GM21786 (cell line): ENCODE measurements around the gene AFAP1.

Experiments
- ATAC-seq: cut with Tn5 transposase; IDR thresholded peaks from one replicate; pipeline ENCODE4 v1.9.1; 2021; ENCODE audit not compliant: unreplicated experiment

The AFAP1 gene

DNA sequence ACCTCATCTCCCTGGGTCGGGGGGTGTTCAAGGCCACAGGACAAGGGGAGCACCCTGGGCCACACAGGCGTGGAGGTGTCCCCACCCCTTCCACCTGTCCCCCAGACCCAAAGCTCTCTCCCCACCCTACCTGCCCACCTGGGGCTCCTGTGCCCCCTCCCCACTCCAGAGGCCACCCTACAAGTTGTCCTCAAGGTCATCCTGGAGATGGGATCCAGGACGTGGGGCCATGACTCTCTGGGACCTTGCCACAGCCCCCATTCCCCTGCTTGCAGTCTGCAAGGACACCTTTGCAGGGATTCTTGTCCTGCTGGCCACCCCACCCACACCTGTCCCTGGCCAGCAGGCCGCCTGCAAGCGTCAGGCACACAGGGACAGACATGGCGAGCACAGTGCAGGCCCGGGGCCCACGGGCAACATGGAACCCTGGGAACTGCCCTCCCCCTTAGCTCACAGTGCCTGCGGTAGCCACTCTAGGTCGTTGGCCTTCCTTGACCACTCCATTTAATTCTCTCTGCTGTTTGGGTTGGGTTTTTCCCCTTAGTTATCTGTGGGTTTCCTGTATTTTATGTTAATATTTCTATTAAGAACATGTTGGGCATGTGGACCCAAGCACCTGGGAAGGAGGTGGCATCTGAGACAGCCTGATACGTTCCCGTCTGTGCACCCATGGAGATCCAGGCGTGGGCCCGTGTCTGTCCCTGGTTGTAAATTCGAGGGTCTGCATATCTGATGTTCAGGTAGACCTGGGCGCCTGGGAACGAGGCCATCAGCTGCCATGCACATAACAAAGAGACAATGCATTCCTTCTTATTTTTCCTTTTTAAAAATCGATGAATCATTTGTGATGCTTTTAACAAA lies 197.5 kb downstream of the AFAP1 start:
- no peak for ATAC-seq

DNA sequence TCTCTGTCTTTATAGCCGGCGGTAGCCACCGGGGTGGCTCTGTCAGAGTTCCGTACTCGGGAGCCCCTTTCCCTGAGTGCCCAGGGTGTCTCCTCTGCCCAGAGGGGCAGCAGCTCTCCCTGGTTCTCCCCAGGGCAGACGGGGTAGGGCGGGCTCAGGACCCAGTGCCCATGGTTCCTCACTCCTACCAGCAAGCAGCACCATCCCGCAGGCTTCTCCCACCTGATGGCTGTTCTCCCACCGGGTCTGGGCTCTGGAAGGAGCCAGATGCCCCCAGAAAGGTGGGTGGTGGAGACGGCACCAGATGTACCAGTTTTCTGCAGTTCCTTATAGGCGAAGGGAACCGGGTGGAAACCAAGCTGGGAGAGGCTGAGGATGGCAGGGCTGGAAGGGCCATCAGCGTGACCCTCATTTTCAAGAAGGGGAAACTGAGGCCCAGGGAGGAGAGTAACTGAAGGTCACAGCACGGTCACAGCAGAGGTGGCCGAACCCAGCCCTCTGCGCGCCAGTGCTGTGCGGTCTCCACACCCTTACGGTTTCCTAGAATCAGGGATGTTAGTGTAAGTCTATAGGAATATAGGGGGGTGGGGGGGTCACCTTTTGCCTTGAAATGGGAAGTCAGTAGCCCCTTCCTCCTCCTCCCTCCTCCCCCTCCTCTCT lies 198.7 kb downstream of the AFAP1 start:
- no peak for ATAC-seq

DNA sequence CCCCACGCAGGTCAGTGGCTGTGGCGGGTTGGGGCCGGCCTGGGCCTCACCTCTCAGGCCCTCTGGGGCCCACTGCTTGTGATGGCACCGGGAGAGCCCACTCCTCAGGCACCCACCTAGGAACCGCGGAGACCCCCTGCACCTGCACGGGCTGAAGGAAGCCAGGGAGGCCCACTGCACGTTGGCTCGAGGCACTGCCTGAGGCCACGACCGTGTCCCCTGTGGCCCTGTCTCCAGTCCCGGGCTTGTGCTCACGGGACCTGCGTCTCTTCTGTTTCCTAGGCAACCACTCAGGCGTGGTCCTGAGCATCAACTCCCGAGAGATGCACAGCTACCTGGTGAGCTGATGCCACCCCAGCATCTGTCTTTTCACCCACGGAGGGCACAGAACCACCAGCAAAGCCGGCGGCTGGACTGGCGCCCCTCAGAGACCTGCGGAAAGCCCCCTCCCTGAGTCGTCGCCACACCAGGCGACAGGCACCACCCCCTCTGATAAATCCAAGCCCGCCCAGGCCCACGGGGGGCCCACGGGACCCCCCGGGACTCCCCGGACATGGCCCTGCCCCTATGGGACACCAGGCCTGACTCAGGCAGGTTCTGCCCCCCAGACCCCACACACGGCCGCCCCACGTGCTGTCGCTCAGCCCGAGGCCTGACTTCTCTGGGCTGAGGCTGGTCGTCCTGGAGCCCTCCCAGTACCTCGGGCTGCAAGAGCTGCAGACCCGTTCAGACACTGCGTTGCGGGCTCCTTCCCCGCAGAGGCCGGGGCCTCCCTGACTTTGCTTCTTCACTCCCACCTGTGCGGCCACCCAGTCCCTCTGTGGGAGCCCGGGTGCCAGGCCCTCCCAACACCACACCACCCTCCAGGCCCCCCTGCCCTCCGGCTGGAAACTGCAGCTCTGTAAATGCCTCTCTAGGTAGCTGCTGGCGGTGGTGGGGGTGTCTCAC lies 199.5 kb downstream of the AFAP1 start:
- no peak for ATAC-seq

DNA sequence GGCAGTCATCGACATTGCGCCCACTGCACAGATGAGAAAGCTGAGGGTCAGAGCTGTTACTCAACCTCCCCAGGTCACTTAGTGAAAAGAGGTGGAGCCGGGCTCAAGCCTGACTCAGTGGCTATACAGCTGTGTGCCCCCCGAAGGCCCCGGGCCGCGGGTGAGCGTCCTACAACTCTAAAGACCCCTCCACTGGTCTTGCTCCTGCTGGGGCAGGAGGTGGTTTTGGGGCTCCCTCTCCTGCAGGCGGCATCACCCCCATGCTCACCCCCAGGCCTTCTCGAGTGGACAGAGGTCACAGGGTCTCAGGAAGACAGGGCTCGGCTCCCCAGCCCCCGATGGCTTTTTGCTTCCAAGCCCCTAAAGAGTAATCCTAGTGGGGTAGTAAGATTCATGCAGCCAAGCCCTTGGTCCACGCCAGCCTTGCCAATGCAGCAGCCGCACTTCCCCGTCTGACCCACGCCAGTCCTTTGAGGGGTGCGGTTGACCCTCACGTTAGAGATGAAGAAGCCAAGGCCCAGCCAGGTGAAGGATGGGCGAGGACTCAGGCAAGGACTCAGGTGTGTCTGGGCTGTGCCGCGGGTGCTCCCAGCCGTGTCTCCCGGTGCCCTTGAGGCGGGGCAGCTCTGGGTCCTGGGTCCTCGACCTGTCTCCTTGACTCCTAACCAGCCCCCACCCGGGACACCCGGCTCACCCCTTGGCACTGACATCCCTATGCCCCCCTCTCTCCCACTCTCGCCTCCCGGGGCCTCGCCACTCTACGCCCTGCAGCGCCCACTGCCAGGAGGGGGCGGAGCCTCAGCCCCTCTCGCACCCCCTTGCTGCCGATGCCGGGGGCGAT lies 200.4 kb downstream of the AFAP1 start:
- no peak for ATAC-seq

DNA sequence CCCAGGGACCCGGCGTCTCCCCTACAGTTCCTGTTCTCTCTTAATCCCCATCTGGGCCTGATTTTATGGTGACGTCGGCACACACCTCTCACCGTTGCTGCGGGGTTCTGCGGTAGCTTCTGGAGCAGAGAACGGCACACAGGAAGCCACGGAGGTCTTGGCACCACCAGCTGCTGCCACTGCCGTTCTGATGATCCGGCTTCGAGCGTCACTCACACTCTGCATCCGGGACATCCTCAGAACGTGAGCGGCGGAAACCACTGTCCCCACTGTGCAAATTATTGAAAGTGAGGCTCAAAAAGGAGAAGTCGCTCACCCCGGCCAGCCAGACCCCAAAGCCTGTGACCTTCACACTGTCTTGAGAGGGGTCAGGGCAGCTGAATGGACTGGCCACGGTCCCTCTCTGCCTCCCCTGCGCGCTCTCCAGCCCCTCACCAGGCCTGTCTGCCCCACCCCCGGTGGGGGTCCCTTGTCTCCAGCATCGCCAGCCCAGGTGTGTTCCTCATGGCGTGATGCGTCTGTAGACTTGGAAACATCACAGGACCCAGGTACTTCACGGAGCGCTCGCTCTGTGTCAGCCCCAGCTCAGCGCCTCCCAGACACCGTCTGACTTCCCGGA lies 201.1 kb downstream of the AFAP1 start:
- ATAC-seq: no peak

DNA sequence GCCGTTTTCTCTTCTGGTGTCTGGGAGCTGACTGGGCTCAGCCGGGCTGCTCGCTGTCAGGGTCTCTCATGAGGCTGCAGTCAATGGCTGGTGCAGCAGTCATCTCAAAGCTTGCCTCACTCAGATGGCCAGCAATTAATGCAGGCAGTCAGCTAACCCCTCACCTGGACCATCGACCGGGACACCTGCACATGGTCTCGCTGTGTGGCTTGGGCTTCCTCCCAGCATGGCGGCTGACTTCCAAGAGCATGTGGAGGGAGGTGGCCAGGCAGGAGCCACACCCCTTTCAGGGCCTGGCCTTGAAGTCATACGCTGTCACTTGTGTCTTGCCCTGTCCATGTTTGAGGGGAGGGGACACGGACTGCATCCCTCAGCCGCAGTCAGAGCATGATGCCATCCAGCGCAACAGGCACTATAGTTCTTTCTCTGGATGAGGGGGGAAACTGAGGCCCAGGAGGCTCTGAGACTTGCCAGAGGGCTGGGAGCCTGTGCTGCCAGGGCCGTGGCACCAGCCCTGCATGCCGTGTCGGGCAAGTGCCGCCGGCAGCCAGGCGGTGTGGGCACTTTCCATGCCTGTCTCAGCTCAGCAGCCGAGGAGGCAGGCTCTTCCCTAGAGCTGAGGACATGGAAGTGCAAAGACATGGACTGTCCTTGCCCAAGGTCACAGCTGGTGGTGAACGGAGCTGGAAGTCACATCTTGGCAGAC lies 201.8 kb downstream of the AFAP1 start:
- ATAC-seq: no peak

DNA sequence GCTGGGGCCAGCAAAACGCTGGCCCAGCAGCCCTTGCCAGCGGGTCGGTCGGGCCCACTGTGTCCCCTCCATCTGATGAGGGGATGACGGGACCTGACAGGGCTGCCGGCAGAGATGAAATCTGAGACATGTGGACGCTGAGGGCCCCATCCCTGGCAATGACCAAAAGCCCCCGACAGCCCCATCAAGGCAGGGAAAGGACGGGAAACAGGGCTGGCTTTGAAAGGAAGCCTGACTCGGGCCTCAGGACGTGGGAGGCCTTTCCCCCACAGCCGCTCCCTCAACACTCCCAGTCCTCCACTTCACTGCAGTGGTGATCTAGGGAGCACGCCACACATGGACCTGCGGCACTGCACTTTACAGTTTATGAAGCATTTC lies 202.4 kb downstream of the AFAP1 start:
- no peak for ATAC-seq

DNA sequence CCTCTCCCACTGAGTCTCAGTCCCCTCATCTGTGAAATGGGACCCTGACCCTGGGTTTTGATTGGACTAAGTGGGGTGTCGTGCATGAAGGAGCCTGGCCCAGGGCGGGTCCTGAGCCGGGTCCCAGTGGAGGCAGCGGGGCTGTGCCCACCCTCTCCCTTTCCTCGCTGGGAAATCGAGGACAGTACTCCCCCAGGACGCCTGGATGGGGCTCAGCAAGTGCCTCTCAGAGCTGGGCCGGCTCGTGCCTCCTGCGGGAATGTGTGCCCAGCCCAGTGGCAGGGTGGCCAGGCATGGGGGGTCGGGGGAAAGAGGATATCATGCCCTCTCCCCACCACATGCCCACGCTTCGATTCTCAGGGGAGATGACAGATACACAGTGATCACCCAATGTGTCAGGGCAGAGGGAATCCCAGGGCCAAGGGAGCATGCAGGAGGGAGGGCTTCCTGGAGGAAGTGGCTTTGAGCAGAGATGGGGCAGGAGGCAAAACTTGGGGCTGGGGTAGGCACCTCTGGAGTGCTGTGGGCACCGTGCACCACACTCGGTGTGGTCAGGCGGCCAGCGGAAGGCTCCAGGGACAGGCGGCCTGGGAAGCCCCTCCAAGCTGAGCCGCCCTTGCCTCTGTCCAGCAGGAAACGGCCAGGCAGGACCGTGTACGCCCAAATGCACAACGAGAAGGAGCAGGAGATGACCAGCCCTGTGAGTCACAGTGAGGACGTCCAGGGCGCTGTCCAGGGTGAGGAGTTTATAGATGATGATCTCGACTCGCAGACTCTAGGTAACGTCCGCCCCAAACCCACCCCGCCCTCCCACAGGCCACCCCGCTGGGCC lies 203.0 kb downstream of the AFAP1 start:
- ATAC-seq: no peak

DNA sequence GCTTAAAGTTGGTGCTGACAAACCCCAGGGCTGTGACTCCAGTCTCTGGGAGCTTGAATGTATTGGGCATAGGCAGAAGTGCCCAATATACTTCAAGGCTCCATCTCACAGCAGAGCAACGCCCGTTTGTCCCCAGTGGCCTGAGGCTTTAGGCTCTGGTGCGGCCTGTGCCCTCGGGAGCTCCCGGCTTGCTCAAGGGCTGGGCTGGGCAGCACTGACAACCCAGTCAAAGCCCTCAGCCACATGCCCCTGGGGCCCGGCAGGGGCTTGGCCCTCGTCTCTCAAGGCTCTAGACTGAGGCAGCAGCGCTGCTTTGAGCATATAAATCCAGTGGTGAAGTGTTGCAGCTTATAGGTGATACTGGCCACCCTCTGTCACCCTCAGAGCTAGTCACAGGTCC lies 203.7 kb downstream of the AFAP1 start:
- ATAC-seq: no peak

DNA sequence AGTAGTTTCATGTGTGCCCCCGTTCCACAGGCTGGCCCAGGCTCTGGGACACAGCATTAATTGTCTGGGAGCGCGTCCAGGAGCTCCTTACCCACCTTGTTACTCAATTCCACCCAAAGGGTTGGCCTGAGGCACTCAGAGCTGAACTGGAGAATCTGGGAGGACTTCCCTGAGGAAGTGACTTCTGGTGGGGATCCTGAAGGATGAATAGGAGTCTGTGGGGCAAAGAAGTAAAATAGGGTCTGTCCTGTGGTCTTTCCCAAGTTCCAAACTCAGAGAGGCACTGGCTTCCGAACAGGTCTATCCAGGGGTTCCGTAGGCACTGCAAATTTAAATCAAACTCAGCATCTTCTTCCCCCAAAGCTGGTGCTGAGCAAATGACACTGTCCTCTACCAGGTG lies 204.3 kb downstream of the AFAP1 start:
- ATAC-seq: no peak

DNA sequence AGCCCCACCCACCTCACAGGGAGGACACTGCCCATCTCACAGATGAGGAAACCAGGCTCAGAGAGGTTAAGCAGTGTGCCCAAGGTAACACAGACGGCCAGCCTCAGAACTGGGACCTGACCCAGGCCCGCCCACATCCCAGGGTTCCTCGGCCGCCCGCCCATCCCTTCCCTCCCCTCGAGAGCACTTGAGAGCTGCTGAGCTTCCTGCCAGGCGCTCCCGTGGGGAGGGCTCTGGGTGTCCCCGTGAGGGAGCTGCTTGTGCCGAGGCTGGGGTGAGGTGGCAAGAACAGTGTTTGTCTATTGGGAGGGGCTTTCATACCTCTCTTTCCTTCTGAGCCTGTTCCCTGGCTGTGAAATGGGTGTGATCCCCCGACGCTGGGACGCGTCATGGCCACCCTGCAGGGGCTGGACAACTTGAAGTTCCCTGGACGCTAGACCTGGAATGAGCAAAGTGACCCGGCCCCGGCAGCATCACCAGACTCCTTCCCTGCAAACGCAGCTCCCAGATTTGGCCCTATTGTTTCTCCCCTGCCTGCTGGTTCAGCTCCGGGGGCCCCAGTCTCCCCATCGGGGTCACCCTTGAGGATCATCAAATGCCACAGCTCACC lies 204.9 kb downstream of the AFAP1 start:
- ATAC-seq: no peak

DNA sequence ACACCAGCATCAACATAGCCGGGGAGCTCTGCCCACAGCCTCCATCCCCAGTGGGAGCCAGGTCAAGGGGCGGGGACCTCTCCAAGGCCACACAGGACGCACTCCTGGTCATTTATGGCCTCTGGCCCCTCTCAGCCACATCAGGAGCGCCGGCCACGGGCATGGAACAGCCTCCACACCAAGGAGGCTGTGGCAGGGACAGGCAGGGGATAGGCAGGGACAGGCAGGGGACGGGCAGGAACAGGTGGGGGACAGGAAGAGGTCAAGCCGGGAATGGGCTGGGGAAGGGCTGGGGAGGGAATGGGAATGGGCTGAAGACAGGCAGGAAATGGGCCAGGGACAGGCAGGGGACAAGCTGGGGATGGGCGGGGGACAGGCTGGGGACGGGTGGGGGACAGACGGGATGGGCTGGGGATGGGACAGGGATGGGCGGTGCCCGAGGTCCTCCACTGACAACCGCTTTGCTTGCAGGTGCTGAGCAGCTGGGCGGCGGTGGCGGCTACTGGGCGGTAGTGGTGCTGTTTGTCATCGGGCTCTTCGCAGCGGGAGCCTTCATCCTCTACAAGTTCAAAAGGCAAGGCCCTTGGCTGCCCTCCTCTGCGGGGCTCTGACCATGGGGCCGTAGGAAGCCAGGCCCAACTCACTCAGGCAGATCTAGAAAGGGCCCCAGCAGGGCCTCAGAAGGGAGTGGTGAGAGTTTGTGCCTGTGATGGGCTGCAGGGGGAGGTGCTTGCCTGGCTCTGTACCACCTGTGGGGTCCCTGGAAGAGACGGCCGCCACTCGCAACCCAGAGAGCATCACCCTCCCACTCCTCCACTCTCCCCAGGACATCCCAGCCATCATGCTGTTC lies 205.6 kb downstream of the AFAP1 start:
- ATAC-seq: no peak

DNA sequence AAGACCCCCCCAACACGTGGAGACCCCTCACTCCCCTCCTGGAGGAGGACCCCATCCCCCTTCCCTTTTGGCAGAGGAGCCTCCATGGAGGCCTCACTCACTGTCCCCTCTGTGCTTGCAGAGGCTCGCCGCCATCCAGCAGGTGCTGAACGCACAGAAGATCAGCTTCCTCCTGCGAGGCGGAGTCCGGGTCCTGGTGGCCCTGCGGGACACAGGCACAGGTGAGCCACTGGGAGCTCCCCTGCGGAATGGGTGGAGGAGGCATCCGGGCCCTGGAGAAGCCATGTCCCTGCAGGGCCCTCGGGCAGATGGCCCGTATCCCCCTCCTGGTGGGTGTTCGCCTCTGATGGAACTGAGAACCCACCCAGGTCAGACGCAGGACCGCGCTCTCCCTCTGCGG lies 206.5 kb downstream of the AFAP1 start:
- no peak for ATAC-seq

DNA sequence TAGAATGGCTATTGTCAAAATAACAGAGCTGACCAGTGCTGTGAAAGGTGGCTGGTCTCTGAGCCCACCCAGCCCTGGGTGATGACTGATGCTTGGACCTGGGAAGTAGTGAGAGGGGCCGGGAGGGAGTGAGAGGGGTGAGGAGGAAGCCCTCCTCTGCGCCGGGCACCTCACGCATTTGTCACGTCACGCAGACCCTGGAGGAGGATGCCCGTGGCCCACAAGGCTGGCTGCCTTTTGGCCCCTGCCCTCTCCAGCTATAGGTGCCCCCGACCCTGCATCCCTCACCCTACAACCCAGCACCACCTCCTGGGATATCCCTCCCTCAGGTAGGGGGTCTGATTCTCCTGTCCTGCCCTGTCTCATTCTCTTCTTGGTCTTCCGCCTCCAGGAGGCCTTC lies 207.4 kb downstream of the AFAP1 start:
- ATAC-seq: no peak

DNA sequence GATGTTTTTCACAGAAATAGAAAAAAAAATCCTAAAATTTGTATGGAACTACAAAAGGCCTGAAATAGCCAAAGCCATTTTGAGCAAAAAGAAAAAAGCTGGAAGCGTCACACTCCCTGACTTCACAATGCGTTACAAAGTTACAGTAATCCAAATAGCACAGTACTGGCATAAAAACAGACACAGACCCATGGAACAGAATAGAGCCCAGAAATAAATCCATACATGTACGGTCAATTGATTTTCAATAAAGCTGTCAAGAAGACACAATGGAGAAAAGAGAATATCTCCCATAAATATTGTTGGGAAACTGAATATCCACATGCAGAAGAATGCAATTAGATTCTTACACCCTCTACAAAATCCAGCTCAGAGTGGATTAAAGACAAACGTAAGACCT lies 208.2 kb downstream of the AFAP1 start:
- no peak for ATAC-seq

DNA sequence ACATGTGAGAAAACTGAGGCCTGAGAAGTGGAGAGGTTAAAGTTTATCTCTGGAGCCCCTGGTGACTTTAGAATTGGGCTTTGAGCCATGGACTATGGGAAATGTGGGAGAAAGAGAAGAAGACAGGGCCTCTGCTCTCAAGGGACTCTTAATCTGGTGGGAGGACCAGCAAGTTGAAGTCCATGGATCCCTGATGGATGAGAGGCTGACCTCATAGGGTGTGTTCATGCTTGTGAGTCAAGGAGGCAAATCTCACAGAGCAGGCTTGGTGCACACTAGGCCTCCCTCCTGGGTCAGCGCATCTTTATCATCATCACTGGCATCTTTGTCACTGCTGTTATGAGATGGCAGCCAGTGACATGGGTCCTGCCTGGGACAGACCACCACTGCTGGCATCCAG lies 211.9 kb downstream of the AFAP1 start:
- ATAC-seq: no peak

DNA sequence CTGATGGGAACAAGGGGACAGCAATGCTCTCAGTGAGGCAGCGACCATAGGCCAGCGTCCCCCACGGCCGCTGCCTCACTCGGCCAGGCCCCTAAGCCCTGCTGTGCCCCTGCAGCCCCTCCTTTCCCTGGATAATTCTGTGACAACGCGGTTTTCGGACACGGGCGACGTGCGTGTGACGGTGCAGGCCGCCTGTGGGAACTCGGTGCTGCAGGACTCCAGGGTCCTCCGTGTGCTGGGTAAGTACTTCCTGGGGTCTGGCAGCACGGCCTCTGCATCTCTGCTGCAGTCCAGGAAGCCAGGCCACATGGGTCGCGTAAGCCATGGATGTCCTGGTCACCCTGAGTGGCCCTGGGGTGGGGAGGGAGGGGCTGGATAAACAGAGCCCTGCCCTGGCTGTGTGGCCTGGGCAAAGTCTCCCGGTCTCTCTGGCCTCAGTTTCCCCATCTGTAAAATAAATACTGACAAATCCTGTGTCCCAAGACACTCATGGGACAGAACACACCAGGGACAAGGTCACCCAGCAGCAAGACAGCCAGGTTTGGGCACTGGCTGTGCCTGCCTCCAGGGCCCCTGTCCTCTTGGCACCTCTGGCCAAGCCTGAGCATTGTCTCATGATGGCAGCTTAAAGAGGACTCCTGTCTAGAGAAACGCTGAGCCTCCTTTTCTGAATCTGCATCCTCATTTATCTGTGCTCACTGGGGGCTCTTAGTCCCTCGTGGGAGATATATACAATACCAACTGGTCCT lies 212.8 kb downstream of the AFAP1 start:
- ATAC-seq: no peak
